Keratinocyte (primary cell): Measurements from ENCODE around the gene ATF3. TPM values are rescaled to one million over a fixed set of nuclear protein-coding genes. Genes with fewer than 3 reads are reported as not detected.

ENCODE experiments used
- DNase-seq: peaks from one replicate; pipeline ENCODE4 v3.0.0-alpha.2; 2011; ENCODE audit warnings: low read depth, missing footprints, low spot score
- FAIRE-seq: peaks from 2 replicates; lab custom pipeline; 2011; peaks lifted over from hg19 to GRCh38; lab: Jason Lieb, UNC
- H2AFZ ChIP-seq: 2 replicates; pipeline ENCODE4 v1.6.0; 2012; ENCODE audit warnings: low read length, control low read depth, inconsistent platforms; ENCODE audit not compliant: control insufficient read depth
- H3K27ac ChIP-seq: 2 replicates; pipeline ENCODE4 v1.5.1; 2011; ENCODE audit warnings: low read length; ENCODE audit not compliant: control insufficient read depth, insufficient read depth
- H3K27me3 ChIP-seq: 3 replicates; pipeline ENCODE4 v1.6.0; 2011; ENCODE audit warnings: low read length; ENCODE audit not compliant: control insufficient read depth, insufficient read depth; ENCODE audit errors: extremely low read depth
- H3K36me3 ChIP-seq, 2 experiments: 2 replicates in 1 of 2; 3 replicates in 1 of 2; pipeline ENCODE4 v1.5.1; 2011; ENCODE audit warnings: low read length in 2 of 2, mild to moderate bottlenecking in 1 of 2; ENCODE audit not compliant: control insufficient read depth in 2 of 2, insufficient read depth in 2 of 2; ENCODE audit errors: extremely low read depth in 1 of 2
- H3K4me1 ChIP-seq: 3 replicates; pipeline ENCODE4 v1.5.1; 2011; ENCODE audit warnings: low read length; ENCODE audit not compliant: control insufficient read depth, insufficient read depth; ENCODE audit errors: extremely low read depth
- H3K4me2 ChIP-seq: 3 replicates; pipeline ENCODE4 v1.6.0; 2011; ENCODE audit warnings: low read depth, low read length; ENCODE audit not compliant: control insufficient read depth, insufficient read depth; ENCODE audit errors: extremely low read depth
- H3K4me3 ChIP-seq, 3 experiments: fragments of 200-600 bp in 1 of 3; sonication (generic) in 1 of 3; 2 replicates in 2 of 3; 3 replicates in 1 of 3; pipeline ENCODE4 v1.5.1; 2011 to 2016; ENCODE audit warnings: low read length in 3 of 3, mild to moderate bottlenecking in 3 of 3, control low read depth in 2 of 3, inconsistent platforms in 1 of 3, low read depth in 1 of 3, mixed read lengths in 1 of 3, mixed run types in 1 of 3, moderate library complexity in 1 of 3; ENCODE audit not compliant: control insufficient read depth in 2 of 3, insufficient read depth in 2 of 3; ENCODE audit errors: extremely low read depth in 1 of 3
- H3K79me2 ChIP-seq: 2 replicates; pipeline ENCODE4 v1.6.0; 2012; ENCODE audit warnings: low read length; ENCODE audit not compliant: control insufficient read depth, insufficient read depth
- H3K9ac ChIP-seq: 3 replicates; pipeline ENCODE4 v1.6.0; 2011; ENCODE audit warnings: low read length; ENCODE audit not compliant: control insufficient read depth, insufficient read depth; ENCODE audit errors: extremely low read depth
- H3K9me1 ChIP-seq: 3 replicates; pipeline ENCODE4 v1.6.0; 2011; ENCODE audit warnings: low read length; ENCODE audit not compliant: control insufficient read depth, insufficient read depth; ENCODE audit errors: extremely low read depth
- H3K9me3 ChIP-seq: 2 replicates; pipeline ENCODE4 v1.5.1; 2012; ENCODE audit warnings: low read depth, low read length; ENCODE audit not compliant: control insufficient read depth
- H4K20me1 ChIP-seq: 3 replicates; pipeline ENCODE4 v1.6.0; 2011; ENCODE audit warnings: low read length; ENCODE audit not compliant: control insufficient read depth, insufficient read depth; ENCODE audit errors: extremely low read depth
- EZH2 ChIP-seq: IDR thresholded peaks from one replicate; pipeline ENCODE4 v1.6.1; 2012; ENCODE audit warnings: inconsistent platforms, mild to moderate bottlenecking, low read length, moderate library complexity
- dilution Hi-C: fragments of 300-500 bp; cut with MboI; formaldehyde crosslinking; loops from one replicate; pipeline ENCODE4 v1.7.0; 2020; ENCODE audit warnings: low sequenced_read_pairs; ENCODE audit not compliant: extremely low pct_ligation_motif_present
- polyA plus RNA-seq, 5 experiments: library from polyadenylated mRNA; depleted of rRNA in 3 of 5; stranded (reverse) in 3 of 5; stranded (forward) in 1 of 5; unstranded in 1 of 5; fragments of >200 nt; gene quantifications; 1 replicate in 1 of 5; 2 replicates in 3 of 5; 3 replicates in 1 of 5; pipeline versions ENCODE4 v1.2.1 to v1.2.3, GENCODE V29; 2011 to 2012; ENCODE audit warnings: missing spikeins in 2 of 5, low read depth in 1 of 5, low replicate concordance in 1 of 5
- TF ChIP-seq, protein P1 (sequence below), 3 experiments: IDR thresholded peaks in 1 of 3; conservative IDR thresholded peaks in 1 of 3; optimal IDR thresholded peaks in 1 of 3; 2 replicates in 2 of 3; 3 replicates in 1 of 3; pipeline versions ENCODE3 to v1.5.1; 2011; ENCODE audit warnings: low read length in 3 of 3, mild to moderate bottlenecking in 3 of 3, moderate library complexity in 2 of 3, control low read depth in 1 of 3, inconsistent platforms in 1 of 3; ENCODE audit not compliant: insufficient read depth in 2 of 3; ENCODE audit errors: extremely low read depth in 1 of 3

ATF3 gene
- polyA plus RNA-seq, 1 donor (not counting 4 experiments of a cell fraction or from before 2014, with no cell fraction given) = 45.1 TPM

DNA sequence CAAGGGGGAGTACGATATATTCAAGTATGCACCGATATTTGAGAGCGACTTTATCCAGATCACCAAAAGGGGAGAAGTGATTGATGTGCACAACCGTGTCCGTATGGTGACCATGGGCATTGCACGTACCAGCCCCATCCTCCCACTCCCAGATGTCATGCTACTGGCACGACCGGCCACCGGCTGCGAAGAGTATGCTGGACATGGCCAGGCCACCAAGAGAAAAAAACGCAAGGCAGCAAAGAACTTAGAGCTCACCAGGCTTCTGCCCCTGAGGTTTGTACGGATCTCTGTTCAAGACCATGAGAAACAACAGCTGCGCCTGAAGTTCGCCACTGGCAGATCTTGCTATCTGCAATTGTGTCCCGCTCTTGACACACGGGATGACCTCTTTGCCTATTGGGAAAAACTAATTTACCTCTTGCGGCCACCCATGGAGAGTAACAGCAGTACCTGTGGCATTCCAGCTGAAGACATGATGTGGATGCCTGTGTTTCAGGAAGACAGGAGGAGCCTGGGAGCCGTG is 16.5 kb downstream of the ATF3 start:
- H3K36me3 ChIP-seq = no peaks in the 10 kb centered on the region
- DNase-seq = no peak
- no peak overlapping the region for H3K4me2 ChIP-seq
- no peaks in the 10 kb centered on the region for H3K79me2 ChIP-seq
- H4K20me1 ChIP-seq = no peaks in the 10 kb centered on the region
- no peak overlapping the region for H3K4me3 ChIP-seq
- no peaks in the 10 kb centered on the region for H3K27me3 ChIP-seq
- no peak for TF ChIP-seq EZH2
- TF ChIP-seq, protein P1, sequence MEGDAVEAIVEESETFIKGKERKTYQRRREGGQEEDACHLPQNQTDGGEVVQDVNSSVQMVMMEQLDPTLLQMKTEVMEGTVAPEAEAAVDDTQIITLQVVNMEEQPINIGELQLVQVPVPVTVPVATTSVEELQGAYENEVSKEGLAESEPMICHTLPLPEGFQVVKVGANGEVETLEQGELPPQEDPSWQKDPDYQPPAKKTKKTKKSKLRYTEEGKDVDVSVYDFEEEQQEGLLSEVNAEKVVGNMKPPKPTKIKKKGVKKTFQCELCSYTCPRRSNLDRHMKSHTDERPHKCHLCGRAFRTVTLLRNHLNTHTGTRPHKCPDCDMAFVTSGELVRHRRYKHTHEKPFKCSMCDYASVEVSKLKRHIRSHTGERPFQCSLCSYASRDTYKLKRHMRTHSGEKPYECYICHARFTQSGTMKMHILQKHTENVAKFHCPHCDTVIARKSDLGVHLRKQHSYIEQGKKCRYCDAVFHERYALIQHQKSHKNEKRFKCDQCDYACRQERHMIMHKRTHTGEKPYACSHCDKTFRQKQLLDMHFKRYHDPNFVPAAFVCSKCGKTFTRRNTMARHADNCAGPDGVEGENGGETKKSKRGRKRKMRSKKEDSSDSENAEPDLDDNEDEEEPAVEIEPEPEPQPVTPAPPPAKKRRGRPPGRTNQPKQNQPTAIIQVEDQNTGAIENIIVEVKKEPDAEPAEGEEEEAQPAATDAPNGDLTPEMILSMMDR (optimal IDR thresholded peaks at IDR 0.05 in 1 of 3, IDR thresholded peaks at IDR 0.05 in 1 of 3, conservative IDR thresholded peaks at IDR 0.05 in 1 of 3; ENCODE audit: extremely low read depth in 1 of 3, insufficient read depth in 2 of 3, low read length in 3 of 3) = no peak
- no peaks in the 10 kb centered on the region for H3K4me1 ChIP-seq
- H3K27ac ChIP-seq = no peak overlapping the region
- dilution Hi-C loops = no loop called here
- no peak overlapping the region for H2AFZ ChIP-seq
- no peak overlapping the region for H3K9ac ChIP-seq
- H3K9me3 ChIP-seq = no peaks in the 10 kb centered on the region
- no peaks in the 10 kb centered on the region for H3K9me1 ChIP-seq
- no peak for FAIRE-seq

DNA sequence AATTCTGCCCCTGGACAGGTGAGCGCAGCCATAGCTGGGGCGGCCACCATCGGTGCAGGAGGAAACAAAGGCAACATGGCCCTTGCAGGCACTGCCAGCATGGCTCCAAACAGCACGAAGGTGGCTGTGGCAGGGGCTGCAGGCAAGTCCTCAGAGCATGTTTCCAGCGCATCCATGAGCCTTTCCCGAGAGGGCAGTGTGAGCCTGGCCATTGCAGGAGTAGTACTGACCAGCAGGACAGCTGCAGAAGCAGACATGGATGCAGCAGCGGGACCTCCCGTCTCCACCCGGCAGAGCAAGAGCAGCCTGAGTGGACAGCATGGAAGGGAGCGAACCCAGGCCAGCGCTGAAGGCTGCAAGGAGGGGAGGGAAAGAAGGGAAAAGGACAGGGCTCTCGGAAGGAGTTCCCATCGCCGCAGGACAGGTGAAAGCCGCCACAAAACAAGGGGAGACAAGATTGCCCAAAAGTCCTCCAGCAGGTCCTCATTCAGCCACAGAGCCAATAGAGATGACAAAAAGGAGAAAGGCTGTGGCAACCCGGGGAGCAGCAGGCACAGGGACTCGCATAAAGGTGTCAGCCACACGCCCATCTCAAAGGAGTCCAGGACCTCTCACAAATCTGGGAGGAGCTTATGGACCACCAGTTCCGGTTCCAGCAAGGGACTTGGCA is 17.4 kb downstream of the ATF3 start:
- no peaks in the 10 kb centered on the region for H3K4me1 ChIP-seq
- H3K9me3 ChIP-seq = no peaks in the 10 kb centered on the region
- H4K20me1 ChIP-seq = no peaks in the 10 kb centered on the region
- no peak overlapping the region for H3K9ac ChIP-seq
- FAIRE-seq (no peak), DNase-seq (no peak)
- H3K4me3 ChIP-seq = no peak overlapping the region
- H3K27me3 ChIP-seq = no peaks in the 10 kb centered on the region
- H3K9me1 ChIP-seq = no peaks in the 10 kb centered on the region
- H3K27ac ChIP-seq = no peak overlapping the region
- TF ChIP-seq, protein P1 (optimal IDR thresholded peaks at IDR 0.05 in 1 of 3, IDR thresholded peaks at IDR 0.05 in 1 of 3, conservative IDR thresholded peaks at IDR 0.05 in 1 of 3; ENCODE audit: extremely low read depth in 1 of 3, insufficient read depth in 2 of 3, low read length in 3 of 3) = no peak
- no peak for TF ChIP-seq EZH2
- dilution Hi-C loops = no loop called here
- no peak overlapping the region for H2AFZ ChIP-seq
- H3K4me2 ChIP-seq = no peak overlapping the region
- H3K79me2 ChIP-seq = no peaks in the 10 kb centered on the region
- H3K36me3 ChIP-seq = no peaks in the 10 kb centered on the region
